ENCODE data around the gene TMEM89. TPM values are rescaled to one million over a fixed set of nuclear protein-coding genes. Genes with fewer than 3 reads are reported as not detected.
A peak's percentile ranks its signal among the peaks of the same experiment; 100 is the strongest.

The TMEM89 gene, protein sequence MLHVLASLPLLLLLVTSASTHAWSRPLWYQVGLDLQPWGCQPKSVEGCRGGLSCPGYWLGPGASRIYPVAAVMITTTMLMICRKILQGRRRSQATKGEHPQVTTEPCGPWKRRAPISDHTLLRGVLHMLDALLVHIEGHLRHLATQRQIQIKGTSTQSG
- total RNA-seq = not detected
- not detected for polyA plus RNA-seq (ENCODE audit: insufficient read depth, low read depth, low replicate concordance)
- long read RNA-seq, donor 1 = 0 reads
- long read RNA-seq, donor 2 = 0 reads
- long read RNA-seq, donor 3 = 0 reads
- long read RNA-seq, donor 4 = 0 reads
- long read RNA-seq, donor 5 = 0 reads
- long read RNA-seq, donor 6 = 0 reads
- long read RNA-seq, donor 7 = 0 reads
- long read RNA-seq, donor 8 = 0 reads
- long read RNA-seq, donor 9 = 0 reads
- long read RNA-seq, donor 10 = 0 reads

GRCh38 chr3:48621461-48621869 is at the start of gene TMEM89:
Gene TMEM89 (minus strand): TSS chr3:48621769. CDS start chr3:48621756, 13 bp downstream.
- H3K4me3 ChIP-seq (ENCODE audit: low read length in 3 of 3) = no peak within 1 kb of the TSS
- TF ChIP-seq, protein P1, sequence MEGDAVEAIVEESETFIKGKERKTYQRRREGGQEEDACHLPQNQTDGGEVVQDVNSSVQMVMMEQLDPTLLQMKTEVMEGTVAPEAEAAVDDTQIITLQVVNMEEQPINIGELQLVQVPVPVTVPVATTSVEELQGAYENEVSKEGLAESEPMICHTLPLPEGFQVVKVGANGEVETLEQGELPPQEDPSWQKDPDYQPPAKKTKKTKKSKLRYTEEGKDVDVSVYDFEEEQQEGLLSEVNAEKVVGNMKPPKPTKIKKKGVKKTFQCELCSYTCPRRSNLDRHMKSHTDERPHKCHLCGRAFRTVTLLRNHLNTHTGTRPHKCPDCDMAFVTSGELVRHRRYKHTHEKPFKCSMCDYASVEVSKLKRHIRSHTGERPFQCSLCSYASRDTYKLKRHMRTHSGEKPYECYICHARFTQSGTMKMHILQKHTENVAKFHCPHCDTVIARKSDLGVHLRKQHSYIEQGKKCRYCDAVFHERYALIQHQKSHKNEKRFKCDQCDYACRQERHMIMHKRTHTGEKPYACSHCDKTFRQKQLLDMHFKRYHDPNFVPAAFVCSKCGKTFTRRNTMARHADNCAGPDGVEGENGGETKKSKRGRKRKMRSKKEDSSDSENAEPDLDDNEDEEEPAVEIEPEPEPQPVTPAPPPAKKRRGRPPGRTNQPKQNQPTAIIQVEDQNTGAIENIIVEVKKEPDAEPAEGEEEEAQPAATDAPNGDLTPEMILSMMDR (IDR thresholded peaks at IDR 0.05; ENCODE audit: borderline replicate concordance, extremely low read depth, insufficient read depth) = no peak
- peaks cover 0 to 8% (median 1%) of the 10 kb centered on the region in 3 donors for H3K9me3 ChIP-seq (ENCODE audit: control insufficient read depth in 2 of 3, insufficient read depth in 1 of 3, low read length in 3 of 3)
- no peak within 1 kb of the TSS for H3K27ac ChIP-seq (ENCODE audit: low read depth in 2 of 2, low read length in 2 of 2)
- intact Hi-C loops (cut with DNase I) = no loop called here
- no peak for DNase-seq
- H3K36me3 ChIP-seq (ENCODE audit: control insufficient read depth in 2 of 3, insufficient read depth in 3 of 3, low read length in 3 of 3) = peaks cover 0 to 2% (median 0%) of the 10 kb centered on the region in 3 donors
- no peak within 1 kb of the TSS for H3K9ac ChIP-seq (ENCODE audit: low read length in 3 of 3)
- no peak for FAIRE-seq
- no peaks in the 10 kb centered on the region for H3K27me3 ChIP-seq (ENCODE audit: control insufficient read depth, insufficient read depth, low read length)
- H3K4me1 ChIP-seq (ENCODE audit: control insufficient read depth in 2 of 3, insufficient read depth in 2 of 3, low read depth in 1 of 3, low read length in 3 of 3) = no peaks in the 10 kb centered on the region

GRCh38 chr3:48664929-48665328 is 43.4 kb upstream of the TMEM89 start:
- H3K9me3 ChIP-seq (ENCODE audit: control insufficient read depth in 2 of 3, insufficient read depth in 1 of 3, low read length in 3 of 3) = no peaks in the 10 kb centered on the region
- H3K9ac ChIP-seq (ENCODE audit: low read length in 3 of 3) = no peak overlapping the region
- intact Hi-C loops (cut with DNase I) = no loop called here
- no peaks in the 10 kb centered on the region for H3K27me3 ChIP-seq (ENCODE audit: control insufficient read depth, insufficient read depth, low read length)
- peaks cover 0 to 9% (median 0%) of the 10 kb centered on the region in 3 donors for H3K4me1 ChIP-seq (ENCODE audit: control insufficient read depth in 2 of 3, insufficient read depth in 2 of 3, low read depth in 1 of 3, low read length in 3 of 3)
- no peak overlapping the region for H3K4me3 ChIP-seq (ENCODE audit: low read length in 3 of 3)
- no peak overlapping the region for H3K27ac ChIP-seq (ENCODE audit: low read depth in 2 of 2, low read length in 2 of 2)
- H3K36me3 ChIP-seq (ENCODE audit: control insufficient read depth in 2 of 3, insufficient read depth in 3 of 3, low read length in 3 of 3) = no peaks in the 10 kb centered on the region
- FAIRE-seq (no peak), DNase-seq (no peak)
- TF ChIP-seq, protein P1 (IDR thresholded peaks at IDR 0.05; ENCODE audit: borderline replicate concordance, extremely low read depth, insufficient read depth) = no peak

DNA sequence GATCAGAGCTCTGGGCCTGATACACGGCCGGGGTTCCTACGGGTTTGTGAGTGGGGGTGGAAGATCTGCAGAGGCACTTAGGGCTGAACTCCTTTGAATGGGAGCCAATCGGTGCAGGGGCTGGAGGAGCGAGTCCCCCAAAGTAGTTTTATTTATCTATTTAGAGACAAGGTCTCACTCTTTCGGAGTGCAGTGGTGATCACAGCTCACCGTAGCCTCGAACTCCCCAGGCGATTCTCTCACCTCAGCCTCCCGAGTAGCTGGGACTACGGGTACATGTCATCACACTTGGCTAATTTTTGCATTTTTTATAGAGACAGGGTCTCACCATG is 42.7 kb upstream of the TMEM89 start:
- H3K36me3 ChIP-seq (ENCODE audit: control insufficient read depth in 2 of 3, insufficient read depth in 3 of 3, low read length in 3 of 3) = no peaks in the 10 kb centered on the region
- H3K4me3 ChIP-seq (ENCODE audit: low read length in 3 of 3) = peak overlapping the region in 1 of 3 donors; percentile 57
- peaks cover 0 to 9% (median 0%) of the 10 kb centered on the region in 3 donors for H3K4me1 ChIP-seq (ENCODE audit: control insufficient read depth in 2 of 3, insufficient read depth in 2 of 3, low read depth in 1 of 3, low read length in 3 of 3)
- no peak overlapping the region for H3K9ac ChIP-seq (ENCODE audit: low read length in 3 of 3)
- TF ChIP-seq, protein P1 (IDR thresholded peaks at IDR 0.05; ENCODE audit: borderline replicate concordance, extremely low read depth, insufficient read depth) = no peak
- intact Hi-C loops (cut with DNase I) = no loop called here
- H3K9me3 ChIP-seq (ENCODE audit: control insufficient read depth in 2 of 3, insufficient read depth in 1 of 3, low read length in 3 of 3) = no peaks in the 10 kb centered on the region
- DNase-seq = no peak
- H3K27me3 ChIP-seq (ENCODE audit: control insufficient read depth, insufficient read depth, low read length) = no peaks in the 10 kb centered on the region
- H3K27ac ChIP-seq (ENCODE audit: low read depth in 2 of 2, low read length in 2 of 2) = no peak overlapping the region
- no peak for FAIRE-seq
